Measurements from ENCODE around the gene ZNF526.

The ZNF526 gene, protein sequence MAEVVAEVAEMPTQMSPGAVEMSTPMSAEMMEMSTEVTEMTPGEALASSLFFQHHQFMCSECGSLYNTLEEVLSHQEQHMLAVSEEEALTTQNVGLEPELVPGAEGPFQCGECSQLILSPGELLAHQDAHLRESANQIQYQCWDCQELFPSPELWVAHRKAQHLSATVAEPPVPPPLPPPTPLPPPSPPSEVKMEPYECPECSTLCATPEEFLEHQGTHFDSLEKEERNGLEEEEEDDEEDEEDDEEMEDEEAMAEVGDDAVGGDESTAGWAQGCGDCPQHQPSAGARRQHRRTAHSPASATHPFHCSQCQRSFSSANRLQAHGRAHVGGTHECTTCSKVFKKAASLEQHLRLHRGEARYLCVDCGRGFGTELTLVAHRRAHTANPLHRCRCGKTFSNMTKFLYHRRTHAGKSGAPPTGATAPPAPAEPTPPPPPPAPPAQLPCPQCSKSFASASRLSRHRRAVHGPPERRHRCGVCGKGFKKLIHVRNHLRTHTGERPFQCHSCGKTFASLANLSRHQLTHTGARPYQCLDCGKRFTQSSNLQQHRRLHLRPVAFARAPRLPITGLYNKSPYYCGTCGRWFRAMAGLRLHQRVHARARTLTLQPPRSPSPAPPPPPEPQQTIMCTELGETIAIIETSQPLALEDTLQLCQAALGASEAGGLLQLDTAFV

DNA sequence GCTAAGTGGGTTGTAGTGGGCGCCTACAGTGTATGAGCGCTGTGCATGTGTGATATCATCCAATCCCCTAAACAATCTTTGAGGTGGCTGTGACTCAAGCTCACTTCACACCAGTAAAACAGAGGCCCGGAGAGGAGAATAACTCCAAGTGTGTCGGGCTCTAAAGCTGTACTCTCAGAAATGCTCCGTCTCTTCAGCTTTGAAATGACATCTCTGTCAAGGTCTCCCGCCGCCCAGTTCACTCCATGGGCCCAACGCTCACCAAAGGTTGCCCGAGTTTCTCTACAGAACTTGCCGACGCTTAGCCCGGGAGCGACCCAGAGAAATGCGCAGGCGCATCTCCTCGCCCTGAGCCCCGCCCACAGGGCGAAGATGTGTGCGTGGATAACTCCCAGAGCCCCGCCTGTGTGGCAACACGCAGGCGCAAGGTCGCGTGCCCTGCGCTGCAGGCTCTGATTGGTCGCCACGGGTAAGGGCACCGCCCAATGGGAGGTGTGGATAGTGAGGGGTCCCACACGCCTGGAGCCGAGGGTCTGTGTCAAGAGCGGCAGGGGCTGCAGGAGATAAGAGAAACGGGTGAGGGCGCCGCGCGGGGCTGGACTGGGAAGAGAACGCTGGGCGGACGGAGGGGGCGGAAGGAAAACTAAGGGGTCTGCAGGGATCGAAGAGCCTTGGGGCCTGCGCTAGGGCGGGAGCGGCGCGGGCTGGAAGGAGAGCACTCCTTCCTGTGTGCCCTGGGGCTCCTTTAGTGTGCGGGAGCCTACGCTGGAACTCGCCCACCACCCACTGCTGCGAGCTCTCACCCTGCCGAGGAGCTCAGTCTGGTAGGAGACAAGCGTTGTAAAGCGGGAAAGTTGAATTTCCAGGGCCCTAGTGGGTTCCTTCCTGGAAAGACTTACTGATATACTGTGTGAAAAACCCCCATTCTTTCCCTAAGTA lies at the start of gene ZNF526:
Gene ZNF526 (plus strand): TSS at position 501 of the 939 bp plus-strand sequence. CDS start 4,092 bp downstream, outside the sequence.
- Histone ChIP-seq H3K4me3 (peak within 1 kb of the TSS; percentile 85 to 86), H3K9me3 (no peaks in the 10 kb centered on the region), H3K27ac (peak within 1 kb of the TSS; percentile 79 to 88), H3K27me3 (no peaks in the 10 kb centered on the region), H3K36me3 (peaks cover 9 to 14% (median 9%) of the 10 kb centered on the region in 3 donors), H3K4me1 (peaks cover 0 to 54% (median 41%) of the 10 kb centered on the region in 4 donors)
- intact Hi-C loops (cut with DNase I; ENCODE audit: low total_unique reads) = no loop called here
- TF ChIP-seq, protein P1, sequence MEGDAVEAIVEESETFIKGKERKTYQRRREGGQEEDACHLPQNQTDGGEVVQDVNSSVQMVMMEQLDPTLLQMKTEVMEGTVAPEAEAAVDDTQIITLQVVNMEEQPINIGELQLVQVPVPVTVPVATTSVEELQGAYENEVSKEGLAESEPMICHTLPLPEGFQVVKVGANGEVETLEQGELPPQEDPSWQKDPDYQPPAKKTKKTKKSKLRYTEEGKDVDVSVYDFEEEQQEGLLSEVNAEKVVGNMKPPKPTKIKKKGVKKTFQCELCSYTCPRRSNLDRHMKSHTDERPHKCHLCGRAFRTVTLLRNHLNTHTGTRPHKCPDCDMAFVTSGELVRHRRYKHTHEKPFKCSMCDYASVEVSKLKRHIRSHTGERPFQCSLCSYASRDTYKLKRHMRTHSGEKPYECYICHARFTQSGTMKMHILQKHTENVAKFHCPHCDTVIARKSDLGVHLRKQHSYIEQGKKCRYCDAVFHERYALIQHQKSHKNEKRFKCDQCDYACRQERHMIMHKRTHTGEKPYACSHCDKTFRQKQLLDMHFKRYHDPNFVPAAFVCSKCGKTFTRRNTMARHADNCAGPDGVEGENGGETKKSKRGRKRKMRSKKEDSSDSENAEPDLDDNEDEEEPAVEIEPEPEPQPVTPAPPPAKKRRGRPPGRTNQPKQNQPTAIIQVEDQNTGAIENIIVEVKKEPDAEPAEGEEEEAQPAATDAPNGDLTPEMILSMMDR (IDR thresholded peaks at IDR 0.05) = no peak
- peak; percentile 98 for DNase-seq

DNA sequence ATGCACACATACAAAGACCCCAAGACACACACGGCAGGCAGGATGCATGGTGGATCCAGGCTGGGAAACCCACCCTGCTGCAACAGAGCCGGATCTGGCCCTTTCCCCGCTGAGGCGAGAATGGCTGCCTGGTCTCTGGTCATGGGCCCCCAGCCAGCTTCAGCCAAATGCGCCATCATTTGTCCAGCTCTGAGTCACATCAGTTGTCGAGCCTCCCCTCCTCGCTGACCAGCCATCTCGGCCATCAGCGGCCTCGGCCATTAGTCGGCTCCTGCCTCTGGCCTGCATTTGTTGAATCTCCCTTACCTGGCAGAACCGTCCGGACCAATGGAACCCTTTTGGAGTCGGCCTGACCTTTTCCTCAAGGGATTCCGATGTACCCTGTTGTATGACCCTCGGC lies 49.4 kb upstream of the ZNF526 start:
- DNase-seq = no peak
- Histone ChIP-seq H3K36me3 (no peaks in the 10 kb centered on the region), H3K4me1 (peaks cover 0 to 3% (median 2%) of the 10 kb centered on the region in 4 donors), H3K4me3 (no peak overlapping the region), H3K27ac (no peak overlapping the region), H3K9me3 (no peaks in the 10 kb centered on the region), H3K27me3 (peaks cover 0 to 44% of the 10 kb centered on the region in 2 donors)
- intact Hi-C loops (cut with DNase I; ENCODE audit: low total_unique reads) = no loop called here
- TF ChIP-seq, protein P1 (IDR thresholded peaks at IDR 0.05) = no peak

DNA sequence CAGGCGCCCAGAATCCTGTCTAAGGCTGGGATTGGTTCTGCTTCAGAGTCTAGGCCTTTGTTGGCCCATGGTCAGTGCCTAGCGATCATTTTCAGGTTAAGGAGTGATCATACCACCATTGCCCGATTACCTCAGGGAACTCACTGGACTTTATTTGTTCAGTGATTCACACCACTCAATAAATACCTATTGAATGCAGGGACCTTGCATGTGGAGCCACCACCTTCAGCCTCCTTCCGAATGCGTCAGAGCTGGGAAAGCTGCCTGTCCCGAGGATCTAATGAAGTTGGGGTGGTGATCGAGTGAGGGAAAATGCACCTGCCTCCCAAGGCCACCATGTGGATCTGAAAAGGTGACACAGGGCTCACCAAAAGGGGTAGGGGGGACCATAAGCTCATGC lies 47.9 kb upstream of the ZNF526 start:
- H3K4me1 ChIP-seq = peaks cover 0 to 14% (median 10%) of the 10 kb centered on the region in 4 donors
- no peak for DNase-seq
- no peak overlapping the region for H3K27ac ChIP-seq
- no peaks in the 10 kb centered on the region for H3K36me3 ChIP-seq
- H3K27me3 ChIP-seq = peaks cover 0 to 44% of the 10 kb centered on the region in 2 donors
- H3K9me3 ChIP-seq = no peaks in the 10 kb centered on the region
- TF ChIP-seq, protein P1 (IDR thresholded peaks at IDR 0.05) = no peak
- no peak overlapping the region for H3K4me3 ChIP-seq
- intact Hi-C loops (cut with DNase I; ENCODE audit: low total_unique reads) = no loop called here

DNA sequence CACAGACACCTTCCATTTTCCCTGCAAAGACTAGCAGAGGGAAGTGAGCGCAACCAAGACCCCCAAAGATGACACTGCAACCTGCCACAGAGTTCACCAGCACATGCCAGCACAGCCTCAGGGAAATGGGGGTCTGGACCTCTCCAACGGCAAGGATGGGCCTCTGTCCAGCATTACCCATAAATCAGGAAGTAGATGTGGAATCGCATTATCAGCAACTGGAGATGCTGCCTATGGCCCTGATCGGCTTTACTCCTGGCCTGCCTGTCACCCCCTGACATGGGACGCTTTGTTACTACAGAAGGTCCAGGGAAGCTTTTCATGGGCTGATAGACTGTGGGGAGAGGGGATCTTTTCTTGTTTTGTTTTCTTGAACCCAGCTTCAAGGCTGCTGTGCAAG lies 46.4 kb upstream of the ZNF526 start:
- intact Hi-C loops (cut with DNase I; ENCODE audit: low total_unique reads) = no loop called here
- H3K4me3 ChIP-seq = no peak overlapping the region
- no peaks in the 10 kb centered on the region for H3K9me3 ChIP-seq
- peaks cover 0 to 18% (median 11%) of the 10 kb centered on the region in 4 donors for H3K4me1 ChIP-seq
- H3K27ac ChIP-seq = no peak overlapping the region
- no peak for DNase-seq
- peaks cover 0 to 49% of the 10 kb centered on the region in 2 donors for H3K27me3 ChIP-seq
- H3K36me3 ChIP-seq = no peaks in the 10 kb centered on the region
- TF ChIP-seq, protein P1 (IDR thresholded peaks at IDR 0.05) = no peak

DNA sequence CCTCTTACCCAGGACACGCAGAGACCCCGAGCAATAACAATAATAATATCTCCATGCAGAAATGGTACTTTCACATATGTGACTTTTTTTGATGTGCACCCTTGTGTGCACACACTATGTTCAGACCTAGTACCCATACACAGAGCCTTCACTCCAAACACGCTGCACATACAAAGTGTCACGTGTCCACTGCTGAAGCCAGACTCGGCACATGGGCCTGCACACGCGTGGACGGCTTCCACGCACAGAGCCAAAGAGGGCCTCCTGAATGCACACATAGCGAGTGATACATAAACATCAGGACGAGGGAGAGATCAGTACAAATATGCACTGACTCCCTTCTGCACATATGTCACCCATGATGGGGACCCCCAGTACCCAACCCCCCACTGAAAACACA lies 45.9 kb upstream of the ZNF526 start:
- Histone ChIP-seq H3K36me3 (no peaks in the 10 kb centered on the region), H3K27ac (no peak overlapping the region), H3K9me3 (no peaks in the 10 kb centered on the region), H3K4me1 (peaks cover 0 to 18% (median 11%) of the 10 kb centered on the region in 4 donors), H3K4me3 (no peak overlapping the region), H3K27me3 (peaks cover 0 to 54% of the 10 kb centered on the region in 2 donors)
- intact Hi-C loops (cut with DNase I; ENCODE audit: low total_unique reads) = no loop called here
- DNase-seq = no peak
- TF ChIP-seq, protein P1 (IDR thresholded peaks at IDR 0.05) = no peak

Measured in tibial artery (tissue), 4 donors.